HAP-1 (cell line): ENCODE results near the gene EXOC4.

ENCODE experiments used
- DNase-seq, 2 experiments: peaks; one replicate each; pipeline ENCODE4 v3.0.0-alpha.2; 2016 to 2020; ENCODE audit warnings: low spot score in 2 of 2
- H3K27me3 ChIP-seq: fragments of 250-450 bp; sonication (Bioruptor Pico); 2 replicates; pipeline ENCODE4 v1.5.1; 2020; ENCODE audit warnings: low read depth, mild to moderate bottlenecking, moderate library complexity
- H3K36me3 ChIP-seq: fragments of 250-450 bp; sonication (Bioruptor Pico); replicated peaks from 2 replicates; pipeline ENCODE4 v1.5.1; 2020; ENCODE audit warnings: mild to moderate bottlenecking
- H3K4me1 ChIP-seq: fragments of 250-450 bp; sonication (Bioruptor Pico); 2 replicates; pipeline ENCODE4 v1.5.1; 2020; ENCODE audit warnings: mild to moderate bottlenecking
- H3K4me3 ChIP-seq: fragments of 250-450 bp; sonication (Bioruptor Pico); 2 replicates; pipeline ENCODE4 v1.5.1; 2020; ENCODE audit warnings: mild to moderate bottlenecking, moderate library complexity
- H3K9me3 ChIP-seq: fragments of 250-450 bp; sonication (Bioruptor Pico); 2 replicates; pipeline ENCODE4 v1.5.1; 2020; ENCODE audit warnings: mild to moderate bottlenecking, moderate library complexity
- in situ Hi-C: fragments of 300-500 bp; cut with MboI; formaldehyde crosslinking; loops from 3 replicates; pipeline ENCODE4 v1.14.3; 2020; ENCODE audit warnings: low sequenced_read_pairs, inconsistent platforms, mixed read lengths

The EXOC4 gene

GRCh38 chr7:133517766-133518165, 264.9 kb downstream of the EXOC4 start:
- Histone ChIP-seq H3K27me3 (no peaks in the 10 kb centered on the region), H3K4me1 (peaks cover 4% of the 10 kb centered on the region; the same call in 1 of the 2 replicates), H3K36me3 (no peaks in the 10 kb centered on the region), H3K4me3 (no peak overlapping the region), H3K9me3 (no peaks in the 10 kb centered on the region)
- in situ Hi-C loops, result no loop called here
- DNase-seq, result no peak

GRCh38 chr7:133518718-133519117, 265.8 kb downstream of the EXOC4 start:
- H3K4me3 ChIP-seq, result no peak overlapping the region
- in situ Hi-C loops, result no loop called here
- DNase-seq, result no peak

GRCh38 chr7:133520248-133520647, 267.4 kb downstream of the EXOC4 start:
- Histone ChIP-seq H3K4me1 (peaks cover 4% of the 10 kb centered on the region; the same call in 1 of the 2 replicates), H3K36me3 (no peaks in the 10 kb centered on the region), H3K27me3 (no peaks in the 10 kb centered on the region), H3K9me3 (no peaks in the 10 kb centered on the region), H3K4me3 (no peak overlapping the region)
- DNase-seq, result no peak
- in situ Hi-C loops, result no loop called here

More at GRCh38 chr7:133518718-133519117, 265.8 kb downstream of the EXOC4 start:
- Histone ChIP-seq H3K9me3 (no peaks in the 10 kb centered on the region), H3K4me1 (peaks cover 4% of the 10 kb centered on the region; the same call in 1 of the 2 replicates), H3K27me3 (no peaks in the 10 kb centered on the region), H3K36me3 (no peaks in the 10 kb centered on the region)

GRCh38 chr7:133522501-133522900, 269.6 kb downstream of the EXOC4 start:
- no peaks in the 10 kb centered on the region for H3K27me3 ChIP-seq
- no peak for DNase-seq

GRCh38 chr7:133528796-133529195, 275.9 kb downstream of the EXOC4 start:
- Histone ChIP-seq H3K4me1 (no peaks in the 10 kb centered on the region), H3K9me3 (no peaks in the 10 kb centered on the region), H3K36me3 (no peaks in the 10 kb centered on the region), H3K27me3 (no peaks in the 10 kb centered on the region), H3K4me3 (no peak overlapping the region)
- in situ Hi-C loops, result no loop called here
- no peak for DNase-seq

More at GRCh38 chr7:133522501-133522900, 269.6 kb downstream of the EXOC4 start:
- in situ Hi-C loops, result no loop called here
- H3K9me3 ChIP-seq, result no peaks in the 10 kb centered on the region
- H3K4me3 ChIP-seq, result no peak overlapping the region
- no peaks in the 10 kb centered on the region for H3K36me3 ChIP-seq
- no peaks in the 10 kb centered on the region for H3K4me1 ChIP-seq

GRCh38 chr7:133529861-133530260, 277.0 kb downstream of the EXOC4 start:
- no peak overlapping the region for H3K4me3 ChIP-seq
- in situ Hi-C loops, result no loop called here
- no peak for DNase-seq
- H3K27me3 ChIP-seq, result no peaks in the 10 kb centered on the region
- no peaks in the 10 kb centered on the region for H3K4me1 ChIP-seq
- no peaks in the 10 kb centered on the region for H3K9me3 ChIP-seq
- no peaks in the 10 kb centered on the region for H3K36me3 ChIP-seq

GRCh38 chr7:133530682-133531081, 277.8 kb downstream of the EXOC4 start:
- H3K9me3 ChIP-seq, result no peaks in the 10 kb centered on the region
- in situ Hi-C loops, result no loop called here
- H3K36me3 ChIP-seq, result no peaks in the 10 kb centered on the region
- H3K4me3 ChIP-seq, result no peak overlapping the region
- H3K27me3 ChIP-seq, result no peaks in the 10 kb centered on the region
- DNase-seq, result no peak
- no peaks in the 10 kb centered on the region for H3K4me1 ChIP-seq

- no peaks in the 10 kb centered on the region for H3K27me3 ChIP-seq
- H3K36me3 ChIP-seq, result no peaks in the 10 kb centered on the region
- in situ Hi-C loops, result no loop called here
- H3K4me1 ChIP-seq, result peaks cover 10% of the 10 kb centered on the region
- H3K4me3 ChIP-seq, result no peak overlapping the region
- H3K9me3 ChIP-seq, result no peaks in the 10 kb centered on the region
- DNase-seq, result no peak
Observed at GRCh38 chr7:133534816-133535215, 281.9 kb downstream of the EXOC4 start.

- Histone ChIP-seq H3K36me3 (no peaks in the 10 kb centered on the region), H3K27me3 (no peaks in the 10 kb centered on the region), H3K4me3 (no peak overlapping the region), H3K9me3 (no peaks in the 10 kb centered on the region), H3K4me1 (peaks cover 14% of the 10 kb centered on the region)
- no peak for DNase-seq
- in situ Hi-C loops, result no loop called here
Observed at GRCh38 chr7:133535308-133535707, 282.4 kb downstream of the EXOC4 start.

GRCh38 chr7:133536450-133536849, 283.6 kb downstream of the EXOC4 start:
- H3K4me3 ChIP-seq, result no peak overlapping the region
- peaks cover 26% of the 10 kb centered on the region for H3K4me1 ChIP-seq
- no peaks in the 10 kb centered on the region for H3K36me3 ChIP-seq
- H3K9me3 ChIP-seq, result no peaks in the 10 kb centered on the region
- in situ Hi-C loops, result no loop called here
- no peak for DNase-seq
- H3K27me3 ChIP-seq, result no peaks in the 10 kb centered on the region

- in situ Hi-C loops, result no loop called here
- Histone ChIP-seq H3K4me3 (no peak overlapping the region), H3K36me3 (no peaks in the 10 kb centered on the region), H3K27me3 (no peaks in the 10 kb centered on the region), H3K4me1 (peaks cover 33% of the 10 kb centered on the region), H3K9me3 (no peaks in the 10 kb centered on the region)
- no peak for DNase-seq
Observed at GRCh38 chr7:133539016-133539415, 286.1 kb downstream of the EXOC4 start.

GRCh38 chr7:133540096-133540860, 287.4 kb downstream of the EXOC4 start:
- in situ Hi-C loops, result no loop called here
- Histone ChIP-seq H3K4me3 (no peak overlapping the region), H3K36me3 (no peaks in the 10 kb centered on the region), H3K4me1 (peaks cover 33% of the 10 kb centered on the region), H3K9me3 (no peaks in the 10 kb centered on the region), H3K27me3 (no peaks in the 10 kb centered on the region)
- DNase-seq, result peak in 1 of 2 experiments; percentile 94

GRCh38 chr7:133542209-133542780, 289.4 kb downstream of the EXOC4 start:
- DNase-seq, result no peak
- Histone ChIP-seq H3K9me3 (no peaks in the 10 kb centered on the region), H3K27me3 (no peaks in the 10 kb centered on the region), H3K36me3 (no peaks in the 10 kb centered on the region), H3K4me3 (no peak overlapping the region), H3K4me1 (peaks cover 33% of the 10 kb centered on the region)
- in situ Hi-C loops, result no loop called here

GRCh38 chr7:133543657-133544056, 290.8 kb downstream of the EXOC4 start:
- Histone ChIP-seq H3K36me3 (no peaks in the 10 kb centered on the region), H3K4me1 (peaks cover 33% of the 10 kb centered on the region), H3K27me3 (no peaks in the 10 kb centered on the region), H3K4me3 (no peak overlapping the region), H3K9me3 (no peaks in the 10 kb centered on the region)
- in situ Hi-C loops, result no loop called here
- no peak for DNase-seq
